DOHH2 (cell line): ENCODE measurements around the gene CSNK1G3.

Source experiments
- H3F3A ChIP-seq: fragments of 200-600 bp; sonication (generic), shearing (Covaris generic); 2 replicates; pipeline ENCODE4 v1.6.0; 2016; ENCODE audit warnings: antibody characterized with exemption, mild to moderate bottlenecking; ENCODE audit not compliant: control insufficient read depth, insufficient read depth
- H3K27ac ChIP-seq: fragments of 200-600 bp; sonication (generic); 2 replicates; pipeline ENCODE4 v1.5.1; 2014; ENCODE audit warnings: low read depth, mild to moderate bottlenecking, low read length, moderate library complexity
- H3K27me3 ChIP-seq: fragments of 200-600 bp; sonication (generic); 2 replicates; pipeline ENCODE4 v1.6.1; 2014; ENCODE audit warnings: mild to moderate bottlenecking, low read length, mixed read lengths; ENCODE audit not compliant: control insufficient read depth
- H3K36me3 ChIP-seq: fragments of 200-600 bp; sonication (generic); 2 replicates; pipeline ENCODE4 v1.6.1; 2014; ENCODE audit warnings: mild to moderate bottlenecking, low read length, moderate library complexity, mixed read lengths; ENCODE audit not compliant: control insufficient read depth
- H3K4me1 ChIP-seq: fragments of 200-600 bp; sonication (generic); 2 replicates; pipeline ENCODE4 v1.6.1; 2014; ENCODE audit warnings: mild to moderate bottlenecking, low read length, mixed read lengths; ENCODE audit not compliant: control insufficient read depth
- H3K4me2 ChIP-seq: fragments of 200-600 bp; sonication (generic); 2 replicates; pipeline ENCODE4 v1.6.0; 2014; ENCODE audit warnings: mild to moderate bottlenecking, low read length, moderate library complexity
- H3K4me3 ChIP-seq: fragments of 200-600 bp; sonication (generic); 2 replicates; pipeline ENCODE4 v1.5.1; 2014; ENCODE audit warnings: mild to moderate bottlenecking, low read length, mixed read lengths
- H3K79me2 ChIP-seq: fragments of 200-600 bp; sonication (generic); 2 replicates; pipeline ENCODE4 v1.6.1; 2014; ENCODE audit warnings: mild to moderate bottlenecking, low read length, mixed read lengths; ENCODE audit not compliant: control insufficient read depth
- H3K9me2 ChIP-seq: fragments of 200-600 bp; sonication (generic); replicated peaks from 2 replicates; pipeline ENCODE4 v1.6.1; 2014; ENCODE audit warnings: mild to moderate bottlenecking, low read length, mixed read lengths; ENCODE audit not compliant: control insufficient read depth
- H3K9me3 ChIP-seq: fragments of 200-600 bp; sonication (generic); 2 replicates; pipeline ENCODE4 v1.6.1; 2014; ENCODE audit warnings: antibody characterized with exemption, low read length, mixed read lengths; ENCODE audit not compliant: control insufficient read depth, insufficient read depth
- H4K20me1 ChIP-seq: fragments of 200-600 bp; sonication (generic); 2 replicates; pipeline ENCODE4 v1.6.0; 2014; ENCODE audit warnings: low read depth, mild to moderate bottlenecking, antibody characterized with exemption, low read length, moderate library complexity; ENCODE audit not compliant: control insufficient read depth, insufficient read depth
- EZH2phosphoT487 ChIP-seq: fragments of 200-600 bp; sonication (generic); IDR thresholded peaks from 2 replicates; pipeline ENCODE4 v1.6.1; 2017; ENCODE audit warnings: borderline replicate concordance, mild to moderate bottlenecking, antibody characterized with exemption, low read length, moderate library complexity, mixed read lengths
- TF ChIP-seq, protein P1 (sequence below): fragments of 200-600 bp; sonication (generic); IDR thresholded peaks from one replicate; pipeline ENCODE4 v1.5.1; 2014; ENCODE audit warnings: antibody characterized with exemption, mild to moderate bottlenecking, low read depth, low read length; ENCODE audit not compliant: poor library complexity, severe bottlenecking

Gene CSNK1G3

DNA sequence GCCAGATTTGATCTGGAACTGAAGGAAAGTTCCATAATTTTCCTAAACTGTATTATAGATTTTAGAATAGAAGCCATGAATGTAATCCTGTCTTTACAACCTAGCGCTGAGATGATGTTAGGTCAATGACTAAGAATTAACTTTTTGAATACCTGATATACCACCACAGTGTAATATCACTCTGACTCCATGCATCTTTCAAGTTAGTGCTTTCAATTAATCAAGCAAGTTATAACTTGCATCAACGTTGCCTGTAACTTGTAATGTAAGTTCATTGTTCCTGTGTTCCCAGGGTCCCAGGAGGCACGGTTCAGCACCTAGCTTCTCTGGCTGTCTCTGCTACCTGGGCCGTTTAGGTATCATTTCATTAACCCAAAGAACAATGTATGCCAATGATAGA lies 139.3 kb downstream of the CSNK1G3 start:
- H3K4me3 ChIP-seq, result no peak overlapping the region
- no peak for TF ChIP-seq EZH2phosphoT487
- TF ChIP-seq, protein P1, sequence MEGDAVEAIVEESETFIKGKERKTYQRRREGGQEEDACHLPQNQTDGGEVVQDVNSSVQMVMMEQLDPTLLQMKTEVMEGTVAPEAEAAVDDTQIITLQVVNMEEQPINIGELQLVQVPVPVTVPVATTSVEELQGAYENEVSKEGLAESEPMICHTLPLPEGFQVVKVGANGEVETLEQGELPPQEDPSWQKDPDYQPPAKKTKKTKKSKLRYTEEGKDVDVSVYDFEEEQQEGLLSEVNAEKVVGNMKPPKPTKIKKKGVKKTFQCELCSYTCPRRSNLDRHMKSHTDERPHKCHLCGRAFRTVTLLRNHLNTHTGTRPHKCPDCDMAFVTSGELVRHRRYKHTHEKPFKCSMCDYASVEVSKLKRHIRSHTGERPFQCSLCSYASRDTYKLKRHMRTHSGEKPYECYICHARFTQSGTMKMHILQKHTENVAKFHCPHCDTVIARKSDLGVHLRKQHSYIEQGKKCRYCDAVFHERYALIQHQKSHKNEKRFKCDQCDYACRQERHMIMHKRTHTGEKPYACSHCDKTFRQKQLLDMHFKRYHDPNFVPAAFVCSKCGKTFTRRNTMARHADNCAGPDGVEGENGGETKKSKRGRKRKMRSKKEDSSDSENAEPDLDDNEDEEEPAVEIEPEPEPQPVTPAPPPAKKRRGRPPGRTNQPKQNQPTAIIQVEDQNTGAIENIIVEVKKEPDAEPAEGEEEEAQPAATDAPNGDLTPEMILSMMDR, result no peak
- H4K20me1 ChIP-seq, result no peaks in the 10 kb centered on the region
- no peaks in the 10 kb centered on the region for H3K4me1 ChIP-seq
- no peak overlapping the region for H3K27ac ChIP-seq
- H3F3A ChIP-seq, result no peaks in the 10 kb centered on the region
- no peaks in the 10 kb centered on the region for H3K36me3 ChIP-seq
- H3K4me2 ChIP-seq, result no peak overlapping the region
- peaks cover 3% of the 10 kb centered on the region; the same call in 1 of the 2 replicates for H3K9me3 ChIP-seq
- H3K79me2 ChIP-seq, result no peaks in the 10 kb centered on the region
- no peaks in the 10 kb centered on the region; the same call in 1 of the 2 replicates for H3K9me2 ChIP-seq
- H3K27me3 ChIP-seq, result no peaks in the 10 kb centered on the region

DNA sequence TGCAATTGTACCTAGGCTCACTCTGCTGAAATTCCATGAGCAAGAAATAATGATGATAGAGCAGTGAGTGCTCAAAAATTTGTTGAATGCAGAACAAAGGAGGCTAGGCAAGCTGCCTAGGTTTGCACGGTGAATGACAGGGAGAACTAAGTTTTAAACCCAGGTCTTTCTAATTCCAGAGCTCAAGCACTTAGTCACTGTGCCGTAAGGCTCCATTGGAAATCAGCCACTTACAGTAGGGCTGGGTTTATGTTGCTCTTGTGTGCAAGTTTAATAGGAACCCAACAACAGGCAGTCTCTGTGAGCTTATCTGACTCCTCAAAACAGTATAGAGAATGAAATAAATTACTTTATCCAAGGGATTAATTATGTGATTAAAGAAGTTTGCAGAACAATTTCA lies 147.0 kb downstream of the CSNK1G3 start:
- peaks cover 14% of the 10 kb centered on the region for H3K4me1 ChIP-seq
- H3K9me2 ChIP-seq, result no peaks in the 10 kb centered on the region
- H3K4me2 ChIP-seq, result no peak overlapping the region

DNA sequence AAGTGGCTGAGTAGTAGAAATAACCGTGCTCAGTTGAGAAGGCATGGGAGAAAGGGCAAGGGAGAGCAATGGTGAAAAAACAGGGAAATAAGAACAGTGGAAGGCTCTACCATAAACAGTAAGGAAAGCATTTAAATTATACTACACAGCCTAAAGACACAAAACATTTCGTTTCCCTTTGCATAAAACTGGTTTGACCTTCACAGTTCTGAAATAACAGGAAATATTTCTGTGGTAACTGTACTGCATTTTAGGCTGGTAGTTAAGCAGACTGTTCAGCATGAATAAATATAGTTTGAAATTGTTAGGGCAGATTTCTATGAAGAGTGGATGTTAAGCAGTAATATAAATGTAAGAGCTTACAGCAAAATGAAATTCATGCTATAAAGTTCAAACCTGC lies 147.5 kb downstream of the CSNK1G3 start:
- H3K27ac ChIP-seq, result no peak overlapping the region
- H3K9me2 ChIP-seq, result no peaks in the 10 kb centered on the region
- H3K4me1 ChIP-seq, result peaks cover 14% of the 10 kb centered on the region
- H3K36me3 ChIP-seq, result no peaks in the 10 kb centered on the region
- no peaks in the 10 kb centered on the region for H3K27me3 ChIP-seq
- H3K79me2 ChIP-seq, result no peaks in the 10 kb centered on the region
- no peaks in the 10 kb centered on the region for H3K9me3 ChIP-seq
- no peaks in the 10 kb centered on the region for H3F3A ChIP-seq
- no peaks in the 10 kb centered on the region for H4K20me1 ChIP-seq
- H3K4me2 ChIP-seq, result peak overlapping the region; percentile 5
- TF ChIP-seq EZH2phosphoT487, result no peak
- TF ChIP-seq, protein P1, result no peak
- no peak overlapping the region for H3K4me3 ChIP-seq

More for the DNA sequence above, 147.0 kb downstream of the CSNK1G3 start:
- Histone ChIP-seq H3K79me2 (no peaks in the 10 kb centered on the region), H4K20me1 (no peaks in the 10 kb centered on the region), H3F3A (no peaks in the 10 kb centered on the region), H3K9me3 (no peaks in the 10 kb centered on the region), H3K4me3 (no peak overlapping the region), H3K36me3 (no peaks in the 10 kb centered on the region), H3K27me3 (no peaks in the 10 kb centered on the region), H3K27ac (no peak overlapping the region)
- TF ChIP-seq EZH2phosphoT487, result no peak
- TF ChIP-seq, protein P1, result no peak
